GM19043 (cell line): ENCODE data around the gene CRISP2.

Source experiments
- ATAC-seq: cut with Tn5 transposase; IDR thresholded peaks from one replicate; pipeline ENCODE4 v1.9.1; 2021; ENCODE audit warnings: low read depth; ENCODE audit not compliant: unreplicated experiment

Gene CRISP2

GRCh38 chr6:49662231-49662891 lies 51.0 kb downstream of the CRISP2 start:
- ATAC-seq, result no peak

GRCh38 chr6:49653942-49654341 lies 59.4 kb downstream of the CRISP2 start:
- ATAC-seq, result no peak

GRCh38 chr6:49653438-49653837 lies 59.9 kb downstream of the CRISP2 start:
- no peak for ATAC-seq

- no peak for ATAC-seq
Measured at GRCh38 chr6:49651239-49651638, 62.1 kb downstream of the CRISP2 start.

GRCh38 chr6:49649988-49650387 lies 63.4 kb downstream of the CRISP2 start:
- no peak for ATAC-seq

- no peak for ATAC-seq
Measured at GRCh38 chr6:49648036-49648435, 65.3 kb downstream of the CRISP2 start.

GRCh38 chr6:49647476-49647875 lies 65.9 kb downstream of the CRISP2 start:
- no peak for ATAC-seq

- ATAC-seq, result no peak
Measured at GRCh38 chr6:49646942-49647341, 66.4 kb downstream of the CRISP2 start.

GRCh38 chr6:49646130-49646824 lies 67.1 kb downstream of the CRISP2 start:
- ATAC-seq, result no peak

GRCh38 chr6:49645139-49645538 lies 68.2 kb downstream of the CRISP2 start:
- ATAC-seq, result no peak
